MCF 10A (cell line): ENCODE measurements around the gene FOLH1. TPM values are rescaled to one million over a fixed set of nuclear protein-coding genes. Genes with fewer than 3 reads are reported as not detected.
"Not testable (repeated sequence)": the region's sequence is repeated elsewhere in the genome, so short reads cannot be mapped to it uniquely, and the experiment has no call there.

Experiments
- Bru-seq: library from RNA; stranded (reverse); fragments of 400-500 nt; gene quantifications from one replicate; lab custom pipeline; 2021; lab: Mats Ljungman, UMichigan
- BruChase-seq, 2 experiments: library from RNA; stranded (reverse); fragments of 400-500 nt; gene quantifications; one replicate each; lab custom pipeline; 2021; lab: Mats Ljungman, UMichigan
- BruUV-seq: library from RNA; stranded (reverse); fragments of 400-500 nt; replicated peaks from 2 replicates; lab custom pipeline; 2021; lab: Mats Ljungman, UMichigan
- CTCF ChIA-PET: fragments of 300-600 bp; sonication (Branson Sonifier 250); formaldehyde crosslinking; extraction: SDS; loops from one replicate; lab custom pipeline; 2021; ENCODE audit warnings: antibody characterized with exemption, inconsistent platforms; lab: Yijun Ruan, JAX
- POLR2A ChIA-PET: fragments of 300-600, 350-650 bp; sonication (Branson Sonifier 250); formaldehyde crosslinking; extraction: SDS; loops from one replicate; lab custom pipeline; 2020; ENCODE audit warnings: antibody characterized with exemption, inconsistent platforms; lab: Yijun Ruan, JAX
- DNase-seq: peaks from one replicate; pipeline ENCODE4 v3.0.0-alpha.2; 2018; ENCODE audit not compliant: unreplicated experiment
- H3K27ac Mint-ChIP-seq: one replicate; pipeline ENCODE4 v1.8.0; 2022; ENCODE audit warnings: mild to moderate bottlenecking, low read depth, mixed read lengths; ENCODE audit not compliant: unreplicated experiment
- H3K27me3 Mint-ChIP-seq: one replicate; pipeline ENCODE4 v1.8.0; 2022; ENCODE audit warnings: mixed read lengths; ENCODE audit not compliant: insufficient read depth, unreplicated experiment
- H3K36me3 Mint-ChIP-seq: one replicate; pipeline ENCODE4 v1.8.0; 2022; ENCODE audit warnings: mild to moderate bottlenecking, moderate library complexity, mixed read lengths; ENCODE audit not compliant: insufficient read depth, unreplicated experiment
- H3K4me1 Mint-ChIP-seq: one replicate; pipeline ENCODE4 v1.8.0; 2022; ENCODE audit warnings: mixed read lengths; ENCODE audit not compliant: insufficient read depth, unreplicated experiment
- H3K4me3 Mint-ChIP-seq: one replicate; pipeline ENCODE4 v1.8.0; 2022; ENCODE audit warnings: mild to moderate bottlenecking, moderate library complexity, mixed read lengths; ENCODE audit not compliant: unreplicated experiment
- H3K9me3 Mint-ChIP-seq: one replicate; pipeline ENCODE4 v1.8.0; 2022; ENCODE audit warnings: mixed read lengths; ENCODE audit not compliant: unreplicated experiment
- intact Hi-C: fragments of 100-400 bp; cut with micrococcal nuclease; formaldehyde crosslinking; loops from 2 replicates; pipeline ENCODE4 v1.14.1; 2022
- long read RNA-seq: library from polyadenylated mRNA; stranded (forward); transcript quantifications from one replicate; pipeline ENCODE4 v2.0.0, GENCODE V29; 2022
- total RNA-seq: library from RNA; stranded (reverse); gene quantifications from 2 replicates; pipeline ENCODE4 v1.2.3, GENCODE V29; 2022
- TF ChIP-seq, protein P1 (sequence below): fragments of 200-600 bp; IDR thresholded peaks from one replicate; pipeline ENCODE4 v1.8.0; 2022; ENCODE audit warnings: antibody characterized with exemption, mild to moderate bottlenecking; ENCODE audit not compliant: unreplicated experiment

The FOLH1 gene
- total RNA-seq (not detected in 2 replicates), Bru-seq, nascent RNA (not detected), BruChase-seq, experiment 1, labeled RNA remaining after a 6-hour chase (not detected), BruChase-seq, experiment 2, labeled RNA remaining after a 2-hour chase (not detected)
- long read RNA-seq = 0 reads

DNA sequence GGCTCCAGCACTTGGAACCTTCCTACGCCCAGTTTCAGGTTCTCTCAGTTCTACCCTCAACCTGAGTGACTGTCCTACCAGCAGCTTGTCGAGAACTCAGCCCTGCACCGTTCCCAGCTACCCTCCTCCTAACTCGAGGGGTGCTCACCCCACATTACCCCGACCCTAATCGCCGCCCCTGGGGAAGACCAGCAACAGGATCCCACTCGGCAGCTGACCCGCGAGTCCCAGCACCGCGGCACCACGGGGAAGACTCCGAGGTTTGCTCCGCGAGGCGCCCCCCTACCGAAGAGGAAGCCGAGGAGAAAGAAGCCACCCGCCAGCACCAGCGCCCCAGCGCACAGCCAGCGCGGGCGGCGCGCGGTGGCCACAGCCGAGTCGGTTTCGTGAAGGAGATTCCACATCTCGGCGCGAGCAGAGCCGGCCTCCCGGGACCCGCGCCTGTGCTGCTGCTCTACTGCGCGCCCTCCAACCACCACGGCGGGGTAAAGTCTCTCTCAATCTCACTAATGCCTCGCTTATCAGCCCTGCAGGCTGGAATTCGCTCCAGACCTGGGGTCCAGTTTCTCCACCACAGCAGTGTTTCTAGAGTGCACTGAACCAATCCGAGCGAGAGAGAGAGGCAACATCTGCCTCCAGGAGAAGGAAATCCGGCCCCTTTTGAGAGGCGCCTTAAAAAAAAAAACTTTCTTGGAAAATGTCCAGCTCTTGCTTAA lies at the start of gene FOLH1:
Gene FOLH1, minus strand, starts transcription at position 597 of the 716 bp plus-strand sequence. Its CDS starts 193 bp downstream, at position 404.
- no TSS peak for BruUV-seq
- DNase-seq = no peak
- H3K27ac Mint-ChIP-seq = no peak within 1 kb of the TSS
- intact Hi-C loops = no loop called here
- ChIA-PET POLR2A (no interaction called here), CTCF (no interaction called here)
- H3K36me3 Mint-ChIP-seq = no peaks in the 10 kb centered on the region
- TF ChIP-seq, protein P1, sequence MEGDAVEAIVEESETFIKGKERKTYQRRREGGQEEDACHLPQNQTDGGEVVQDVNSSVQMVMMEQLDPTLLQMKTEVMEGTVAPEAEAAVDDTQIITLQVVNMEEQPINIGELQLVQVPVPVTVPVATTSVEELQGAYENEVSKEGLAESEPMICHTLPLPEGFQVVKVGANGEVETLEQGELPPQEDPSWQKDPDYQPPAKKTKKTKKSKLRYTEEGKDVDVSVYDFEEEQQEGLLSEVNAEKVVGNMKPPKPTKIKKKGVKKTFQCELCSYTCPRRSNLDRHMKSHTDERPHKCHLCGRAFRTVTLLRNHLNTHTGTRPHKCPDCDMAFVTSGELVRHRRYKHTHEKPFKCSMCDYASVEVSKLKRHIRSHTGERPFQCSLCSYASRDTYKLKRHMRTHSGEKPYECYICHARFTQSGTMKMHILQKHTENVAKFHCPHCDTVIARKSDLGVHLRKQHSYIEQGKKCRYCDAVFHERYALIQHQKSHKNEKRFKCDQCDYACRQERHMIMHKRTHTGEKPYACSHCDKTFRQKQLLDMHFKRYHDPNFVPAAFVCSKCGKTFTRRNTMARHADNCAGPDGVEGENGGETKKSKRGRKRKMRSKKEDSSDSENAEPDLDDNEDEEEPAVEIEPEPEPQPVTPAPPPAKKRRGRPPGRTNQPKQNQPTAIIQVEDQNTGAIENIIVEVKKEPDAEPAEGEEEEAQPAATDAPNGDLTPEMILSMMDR = no peak
- H3K9me3 Mint-ChIP-seq = no peaks in the 10 kb centered on the region
- H3K4me3 Mint-ChIP-seq = no peak within 1 kb of the TSS
- H3K27me3 Mint-ChIP-seq = peaks cover 10% of the 10 kb centered on the region
- H3K4me1 Mint-ChIP-seq = no peaks in the 10 kb centered on the region

DNA sequence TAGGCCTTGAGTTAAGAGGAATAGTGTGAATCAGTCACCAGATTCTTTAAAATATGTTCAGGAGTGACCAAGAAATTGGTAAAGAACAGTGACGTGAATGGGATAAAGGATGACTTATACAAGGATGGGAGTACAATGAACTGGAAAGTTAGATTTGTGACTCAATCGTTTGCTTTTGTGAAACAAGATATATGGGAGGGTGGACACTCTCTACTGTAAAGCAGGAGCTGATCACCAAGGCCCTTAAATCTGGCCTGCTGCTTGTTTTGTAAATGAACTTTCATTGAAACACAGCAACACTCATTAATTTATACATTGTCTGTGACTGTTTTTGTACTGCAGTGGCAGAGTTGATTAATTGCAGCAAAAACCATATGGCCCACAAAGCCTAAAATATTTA lies 46.7 kb upstream of the FOLH1 start:
- H3K27ac Mint-ChIP-seq, H3K36me3 Mint-ChIP-seq, H3K4me1 Mint-ChIP-seq, H3K4me3 Mint-ChIP-seq, POLR2A ChIA-PET, BruUV-seq, H3K9me3 Mint-ChIP-seq, intact Hi-C loops, CTCF ChIA-PET, DNase-seq, H3K27me3 Mint-ChIP-seq: not testable (repeated sequence)

DNA sequence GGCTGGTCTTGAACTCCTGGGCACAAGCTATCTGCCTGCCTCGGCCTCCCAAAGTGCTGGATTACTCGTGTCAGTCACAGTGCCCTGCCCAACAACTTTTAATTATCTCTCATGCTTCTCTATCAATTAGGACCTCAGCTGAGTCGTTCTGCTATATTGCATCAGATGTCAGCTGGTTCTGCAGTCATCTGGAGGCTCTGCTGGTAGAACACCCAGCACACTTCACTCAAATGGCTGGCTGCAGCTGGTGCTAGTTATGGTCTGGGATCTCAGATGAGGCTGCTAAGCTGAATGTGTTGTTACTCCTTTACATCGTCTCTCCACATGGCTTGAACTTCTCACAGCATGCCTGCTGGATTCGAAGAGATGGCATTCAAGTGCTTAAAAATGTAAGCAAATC lies 42.8 kb upstream of the FOLH1 start:
- H3K9me3 Mint-ChIP-seq, BruUV-seq: not testable (repeated sequence)

DNA sequence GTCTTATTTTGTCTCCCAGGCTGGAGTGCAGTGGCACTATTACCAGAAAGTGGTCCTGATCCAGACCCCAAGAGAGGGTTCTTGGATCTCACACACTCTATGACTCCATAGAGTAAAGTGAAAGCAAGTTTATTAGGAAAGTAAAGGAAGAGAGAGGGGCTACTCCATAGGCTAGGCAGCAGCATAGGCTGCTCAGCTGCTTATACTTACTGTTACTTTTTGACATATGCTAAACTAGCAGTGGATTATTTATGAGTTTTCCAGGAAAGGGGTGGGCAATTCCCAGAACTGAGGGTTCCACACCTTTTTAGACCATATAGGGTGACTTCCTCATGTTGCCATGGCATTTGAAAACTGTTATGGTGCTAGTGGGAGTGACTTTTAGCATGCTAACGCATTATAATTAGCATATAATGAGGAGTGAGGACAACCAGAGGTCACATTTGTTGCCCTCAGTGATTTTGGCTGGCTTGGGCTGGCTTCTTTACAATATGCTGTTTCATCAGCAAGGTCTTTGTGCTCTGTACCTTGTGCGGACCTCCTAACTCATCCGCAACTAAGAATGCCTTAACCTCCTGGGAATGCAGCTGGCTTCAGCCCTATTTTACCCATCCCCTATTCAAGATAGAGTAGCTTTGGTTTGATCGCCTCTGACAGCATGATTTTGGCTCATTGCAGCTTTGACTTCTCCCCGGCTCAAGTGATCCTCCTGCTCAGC lies 42.2 kb upstream of the FOLH1 start:
- H3K9me3 Mint-ChIP-seq, DNase-seq, H3K36me3 Mint-ChIP-seq, H3K4me3 Mint-ChIP-seq, intact Hi-C loops, BruUV-seq, H3K27me3 Mint-ChIP-seq, CTCF ChIA-PET, H3K27ac Mint-ChIP-seq, H3K4me1 Mint-ChIP-seq: not testable (repeated sequence)
- POLR2A ChIA-PET = interaction anchor here (0.7 kb wide), 1 partner anchor 38 kb away, joined by 3 read pairs; no protein-coding TSS in a partner anchor

More for the DNA sequence above, 42.8 kb upstream of the FOLH1 start:
- intact Hi-C loops, H3K27me3 Mint-ChIP-seq, H3K36me3 Mint-ChIP-seq, H3K4me3 Mint-ChIP-seq, DNase-seq, POLR2A ChIA-PET, CTCF ChIA-PET, H3K27ac Mint-ChIP-seq, H3K4me1 Mint-ChIP-seq: not testable (repeated sequence)

DNA sequence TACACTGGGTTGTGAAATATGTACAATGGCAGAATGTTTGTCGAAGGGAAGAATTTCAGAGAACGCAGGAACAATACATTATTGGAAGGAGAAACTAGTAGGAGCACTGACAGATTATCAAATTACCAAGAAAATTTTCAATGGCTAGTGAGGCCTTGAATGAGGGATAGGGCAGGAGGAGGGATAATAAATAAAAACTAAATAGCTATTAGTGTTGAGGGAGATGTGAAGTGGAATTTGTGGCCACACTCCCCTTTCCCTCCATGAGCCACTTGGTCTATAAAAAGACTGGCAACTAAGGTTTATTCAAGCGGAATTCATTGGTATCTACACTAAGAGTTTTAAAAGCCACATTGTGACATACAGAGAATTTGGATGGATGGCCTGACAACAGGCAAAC lies 41.0 kb upstream of the FOLH1 start:
- CTCF ChIA-PET, H3K9me3 Mint-ChIP-seq, POLR2A ChIA-PET, H3K36me3 Mint-ChIP-seq, H3K4me3 Mint-ChIP-seq, BruUV-seq, intact Hi-C loops, H3K27ac Mint-ChIP-seq, DNase-seq, H3K27me3 Mint-ChIP-seq, H3K4me1 Mint-ChIP-seq: not testable (repeated sequence)

DNA sequence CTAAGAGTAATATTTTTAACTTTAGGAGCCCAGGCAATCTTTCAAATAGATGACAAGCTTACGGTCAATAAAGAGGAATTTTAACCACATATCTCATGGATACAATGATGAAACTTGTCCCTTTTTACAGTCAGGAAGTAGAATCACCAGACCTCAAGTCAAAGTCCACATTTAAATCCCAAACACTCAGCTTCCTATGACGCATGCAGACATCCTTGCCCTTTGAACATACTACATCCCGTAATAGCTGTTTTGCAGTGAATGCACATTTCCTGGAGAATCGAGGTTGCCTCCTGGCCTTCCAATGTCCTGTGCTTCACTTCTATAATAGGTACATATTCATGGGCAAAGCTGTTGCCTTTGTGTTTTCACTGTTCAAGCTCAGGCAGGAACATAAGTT lies 25.3 kb upstream of the FOLH1 start:
- H3K36me3 Mint-ChIP-seq, H3K27ac Mint-ChIP-seq, H3K9me3 Mint-ChIP-seq, BruUV-seq, H3K27me3 Mint-ChIP-seq, intact Hi-C loops, H3K4me1 Mint-ChIP-seq, H3K4me3 Mint-ChIP-seq, DNase-seq, POLR2A ChIA-PET: not testable (repeated sequence)
- CTCF ChIA-PET = interaction anchor here (0.5 kb wide), 1 partner anchor 1030 kb away, joined by 3 read pairs; no protein-coding TSS in a partner anchor

DNA sequence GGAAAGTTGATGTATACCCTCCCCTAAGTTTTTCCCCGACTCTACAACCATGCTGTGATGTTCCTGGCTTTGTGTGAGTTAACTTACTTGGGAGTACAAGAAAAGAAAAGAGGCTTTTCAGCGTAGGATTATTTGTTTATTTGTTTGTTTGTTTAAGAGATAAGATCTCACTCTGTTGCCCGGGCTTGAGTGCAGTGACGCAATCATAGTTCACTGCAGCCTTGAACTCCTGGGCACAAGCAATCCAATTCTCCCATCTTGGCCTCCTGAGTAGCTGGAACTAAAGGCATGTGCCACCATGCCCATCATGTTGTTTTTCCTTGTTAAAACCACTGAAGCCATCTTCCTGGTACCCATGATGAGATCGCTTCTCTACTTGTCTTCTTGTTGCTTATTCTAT lies 24.6 kb upstream of the FOLH1 start:
- DNase-seq, H3K4me3 Mint-ChIP-seq, POLR2A ChIA-PET, H3K9me3 Mint-ChIP-seq, H3K4me1 Mint-ChIP-seq, BruUV-seq, H3K36me3 Mint-ChIP-seq, intact Hi-C loops, H3K27me3 Mint-ChIP-seq, H3K27ac Mint-ChIP-seq: not testable (repeated sequence)
- CTCF ChIA-PET = interaction anchor here (0.6 kb wide), 1 partner anchor 763 kb away, joined by 3 read pairs; no protein-coding TSS in a partner anchor

DNA sequence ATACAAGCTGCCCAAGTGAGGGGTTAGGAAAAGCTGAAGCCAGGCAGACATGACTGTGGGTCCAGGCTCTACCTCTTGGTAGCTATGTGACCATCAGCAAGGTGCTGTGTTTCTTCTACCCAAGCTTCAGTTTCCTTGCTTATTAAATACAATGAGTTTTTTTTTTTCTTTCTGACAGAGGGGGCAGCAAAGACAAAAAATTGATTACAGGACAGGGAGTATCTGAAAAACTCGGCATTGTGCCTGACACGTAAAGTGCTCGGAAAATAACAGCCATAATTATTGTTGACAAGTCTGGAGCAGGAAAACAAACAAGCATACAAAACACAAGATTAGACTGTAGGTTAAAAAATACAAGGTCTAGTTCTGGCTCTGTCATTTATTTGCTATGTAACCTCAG lies 23.3 kb upstream of the FOLH1 start:
- intact Hi-C loops = loop anchor here (2.0 kb wide), 1 partner anchor 295 kb away; no protein-coding TSS in a partner anchor

More for the DNA sequence above, 23.3 kb upstream of the FOLH1 start:
- H3K9me3 Mint-ChIP-seq, H3K36me3 Mint-ChIP-seq, H3K27ac Mint-ChIP-seq, H3K4me1 Mint-ChIP-seq, H3K4me3 Mint-ChIP-seq, DNase-seq, BruUV-seq: not testable (repeated sequence)
- H3K27me3 Mint-ChIP-seq = peaks cover 19% of the 10 kb centered on the region
- CTCF ChIA-PET = interaction anchor here (1.0 to 1.3 kb wide), 2 partner anchors 763 to 767 kb away, joined by 3 read pairs; no protein-coding TSS in a partner anchor
- POLR2A ChIA-PET = interaction anchor here (0.6 kb wide), 1 partner anchor 119 kb away, joined by 4 read pairs; no protein-coding TSS in a partner anchor
